ENCODE results near the gene NFATC3. TPM values are rescaled to one million over a fixed set of nuclear protein-coding genes. Genes with fewer than 3 reads are reported as not detected.
A peak's percentile ranks its signal among the peaks of the same experiment; 100 is the strongest.

The NFATC3 gene
- total RNA-seq, 2 donors from 2014 or later: 24.5 to 45.0 TPM

DNA sequence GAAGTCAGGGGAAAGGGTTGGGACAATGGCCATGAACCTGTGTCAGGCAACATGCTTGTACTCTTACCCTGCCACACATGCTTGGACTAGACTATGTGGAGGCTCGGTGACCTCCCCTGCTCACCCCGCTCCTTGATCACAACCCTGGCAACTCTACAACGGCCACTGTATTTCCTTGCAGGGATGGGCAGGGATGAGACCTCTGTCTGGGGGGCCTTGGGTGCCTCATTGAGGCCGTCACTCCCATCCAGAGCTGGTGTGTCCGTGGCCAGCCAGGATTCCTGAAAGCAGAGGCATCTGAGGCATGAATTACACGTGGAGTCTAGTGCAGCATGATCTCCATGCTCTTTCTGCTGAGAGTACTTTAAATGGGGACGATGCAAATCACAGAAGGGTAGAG lies 161.0 kb downstream of the NFATC3 start:
- Histone ChIP-seq H3K9me3 (no peaks in the 10 kb centered on the region), H3K27ac (peak overlapping the region; percentile 89 to 94), H3K36me3 (peaks cover 16% of the 10 kb centered on the region), H3K4me3 (peak overlapping the region; percentile 83 to 91), H3K27me3 (no peaks in the 10 kb centered on the region), H3K4me1 (peaks cover 0 to 54% of the 10 kb centered on the region in 2 donors)
- TF ChIP-seq, protein P1, sequence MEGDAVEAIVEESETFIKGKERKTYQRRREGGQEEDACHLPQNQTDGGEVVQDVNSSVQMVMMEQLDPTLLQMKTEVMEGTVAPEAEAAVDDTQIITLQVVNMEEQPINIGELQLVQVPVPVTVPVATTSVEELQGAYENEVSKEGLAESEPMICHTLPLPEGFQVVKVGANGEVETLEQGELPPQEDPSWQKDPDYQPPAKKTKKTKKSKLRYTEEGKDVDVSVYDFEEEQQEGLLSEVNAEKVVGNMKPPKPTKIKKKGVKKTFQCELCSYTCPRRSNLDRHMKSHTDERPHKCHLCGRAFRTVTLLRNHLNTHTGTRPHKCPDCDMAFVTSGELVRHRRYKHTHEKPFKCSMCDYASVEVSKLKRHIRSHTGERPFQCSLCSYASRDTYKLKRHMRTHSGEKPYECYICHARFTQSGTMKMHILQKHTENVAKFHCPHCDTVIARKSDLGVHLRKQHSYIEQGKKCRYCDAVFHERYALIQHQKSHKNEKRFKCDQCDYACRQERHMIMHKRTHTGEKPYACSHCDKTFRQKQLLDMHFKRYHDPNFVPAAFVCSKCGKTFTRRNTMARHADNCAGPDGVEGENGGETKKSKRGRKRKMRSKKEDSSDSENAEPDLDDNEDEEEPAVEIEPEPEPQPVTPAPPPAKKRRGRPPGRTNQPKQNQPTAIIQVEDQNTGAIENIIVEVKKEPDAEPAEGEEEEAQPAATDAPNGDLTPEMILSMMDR (IDR thresholded peaks at IDR 0.05): no peak
- no peak for DNase-seq (ENCODE audit: low spot score)

DNA sequence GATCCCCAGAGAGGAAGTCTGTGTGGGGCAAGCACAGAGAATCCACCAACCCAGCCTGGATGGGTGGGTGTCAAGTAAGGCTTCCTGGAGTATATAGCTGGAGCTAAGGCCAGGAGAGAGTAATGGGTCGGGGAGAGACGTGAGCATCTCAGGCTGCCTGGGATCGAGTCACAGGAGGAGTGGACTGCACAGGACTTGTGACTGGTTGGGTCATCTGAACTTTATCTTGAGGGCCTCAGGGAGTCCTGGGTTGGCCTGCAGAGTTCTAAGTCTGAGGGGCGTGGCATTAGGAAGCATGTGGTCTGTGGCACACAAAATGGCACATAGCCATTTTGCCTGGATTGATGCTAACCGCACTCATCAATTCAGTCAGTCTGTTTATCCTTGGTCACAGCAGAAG lies 161.5 kb downstream of the NFATC3 start:
- TF ChIP-seq, protein P1 (IDR thresholded peaks at IDR 0.05): no peak
- Histone ChIP-seq H3K4me1 (peaks cover 0 to 58% of the 10 kb centered on the region in 2 donors), H3K27me3 (no peaks in the 10 kb centered on the region), H3K9me3 (no peaks in the 10 kb centered on the region), H3K27ac (peak overlapping the region; percentile 89 to 94), H3K4me3 (peak overlapping the region in 1 of 2 donors; percentile 91), H3K36me3 (peaks cover 16% of the 10 kb centered on the region)
- no peak for DNase-seq (ENCODE audit: low spot score)

DNA sequence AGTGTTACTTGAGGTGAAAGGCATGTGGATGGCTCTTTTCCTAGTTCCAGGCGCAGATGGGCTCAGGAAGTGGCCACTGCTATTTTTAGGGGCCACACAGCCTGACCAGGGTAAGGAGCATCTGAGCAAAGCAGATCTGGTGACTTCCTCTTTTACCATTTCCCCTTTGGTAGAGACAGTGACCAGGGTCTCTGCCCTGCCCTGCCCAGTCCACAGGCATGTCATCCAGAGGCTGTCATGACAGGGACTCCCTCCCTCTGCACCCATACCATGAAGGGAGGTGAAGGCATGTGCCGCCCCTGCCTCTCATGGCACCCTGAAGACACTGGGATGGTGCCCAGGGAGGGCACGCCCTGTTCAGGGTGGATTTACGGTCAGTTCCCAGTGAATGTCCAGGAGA lies 162.2 kb downstream of the NFATC3 start:
- peak overlapping the region; percentile 89 to 94 for H3K27ac ChIP-seq
- no peak for DNase-seq (ENCODE audit: low spot score)

DNA sequence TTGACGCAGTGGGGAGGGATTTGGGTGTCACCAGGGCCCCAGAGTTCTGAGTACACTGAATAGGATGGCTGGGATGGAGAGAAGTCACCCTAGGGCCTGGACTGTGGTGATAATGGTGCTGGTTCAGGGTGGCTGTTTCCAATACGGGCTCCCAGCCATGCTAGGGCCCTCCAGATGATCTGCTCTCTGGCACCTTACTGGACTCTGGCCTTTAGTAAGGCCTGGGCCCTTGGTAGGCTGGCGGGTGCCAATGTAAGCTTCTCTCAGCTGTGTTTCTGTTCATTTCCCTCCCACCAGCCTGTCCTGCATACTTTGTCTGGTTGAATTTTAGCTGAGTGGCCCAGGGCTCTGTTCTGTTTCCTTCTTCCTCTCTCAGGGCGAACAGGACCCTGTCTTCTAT lies 162.8 kb downstream of the NFATC3 start:
- Histone ChIP-seq H3K36me3 (peaks cover 18% of the 10 kb centered on the region), H3K27ac (peak overlapping the region; percentile 89 to 94), H3K9me3 (no peaks in the 10 kb centered on the region), H3K4me1 (peaks cover 0 to 68% of the 10 kb centered on the region in 2 donors), H3K4me3 (no peak overlapping the region), H3K27me3 (no peaks in the 10 kb centered on the region)
- TF ChIP-seq, protein P1 (IDR thresholded peaks at IDR 0.05): no peak
- DNase-seq (ENCODE audit: low spot score): no peak

More for the DNA sequence above, 162.2 kb downstream of the NFATC3 start:
- Histone ChIP-seq H3K36me3 (peaks cover 16% of the 10 kb centered on the region), H3K4me3 (no peak overlapping the region), H3K9me3 (no peaks in the 10 kb centered on the region), H3K27me3 (no peaks in the 10 kb centered on the region), H3K4me1 (peaks cover 0 to 62% of the 10 kb centered on the region in 2 donors)
- TF ChIP-seq, protein P1 (IDR thresholded peaks at IDR 0.05): no peak

DNA sequence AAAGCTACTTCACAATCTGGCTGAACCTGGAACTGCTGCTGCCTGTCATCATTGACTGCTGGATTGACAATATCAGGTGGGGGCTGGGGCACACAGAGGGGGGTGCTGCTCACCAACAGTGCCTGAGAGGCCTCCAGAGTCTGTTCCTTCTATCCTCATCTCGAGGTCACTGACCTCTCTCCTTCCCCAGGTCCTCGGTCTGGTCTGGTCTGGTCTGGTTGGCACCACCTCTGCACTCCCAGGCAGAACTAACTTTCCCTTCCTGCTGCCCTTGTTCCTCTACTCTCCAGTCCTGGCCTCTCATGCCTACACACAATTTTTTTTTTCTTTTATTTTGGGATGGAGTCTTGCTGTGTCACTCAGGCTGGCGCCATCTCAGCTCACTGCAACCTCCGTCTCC lies 164.2 kb downstream of the NFATC3 start:
- H3K36me3 ChIP-seq: peaks cover 30% of the 10 kb centered on the region

More for the DNA sequence above, 164.2 kb downstream of the NFATC3 start:
- H3K4me3 ChIP-seq: no peak overlapping the region
- H3K4me1 ChIP-seq: peaks cover 0 to 68% of the 10 kb centered on the region in 2 donors
- H3K27ac ChIP-seq: peak overlapping the region; percentile 89 to 94
- H3K27me3 ChIP-seq: no peaks in the 10 kb centered on the region
- TF ChIP-seq, protein P1 (IDR thresholded peaks at IDR 0.05): no peak
- H3K9me3 ChIP-seq: no peaks in the 10 kb centered on the region
- DNase-seq (ENCODE audit: low spot score): no peak
